Stimulated activated CD8-positive, alpha-beta memory T cell treated with anti-CD3 and anti-CD28 coated beads, Interleukin-15, amount 100 ng/mL, for 24 hours (primary cell): Measurements from ENCODE around the gene CYP19A1.

Experiments
- DNase-seq: peaks from one replicate; pipeline ENCODE4 v3.0.0-alpha.2; 2020; ENCODE audit warnings: low read depth

The CYP19A1 gene

GRCh38 chr15:51356983-51357382 lies 18.6 kb upstream of the CYP19A1 start:
- no peak for DNase-seq

DNA sequence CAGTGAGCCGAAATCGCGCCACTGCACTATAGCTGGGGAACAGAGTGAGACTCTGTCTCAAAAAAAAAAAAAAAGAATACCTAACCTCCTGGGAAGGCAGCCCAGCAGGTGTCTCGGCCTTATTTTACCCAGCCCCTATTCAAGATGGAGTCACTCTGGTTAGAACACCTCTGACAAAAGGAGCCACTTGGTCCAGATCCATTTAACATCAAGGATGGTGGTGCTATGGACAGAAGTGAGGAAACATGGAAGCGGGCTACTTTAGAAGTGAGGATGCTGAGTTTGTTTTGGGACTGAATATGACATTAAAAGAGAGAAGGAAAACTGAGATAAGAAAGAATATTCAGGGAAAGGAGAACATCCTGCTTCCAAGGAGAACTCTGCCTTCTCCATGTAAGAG lies 17.8 kb upstream of the CYP19A1 start:
- DNase-seq = no peak

- no peak for DNase-seq
Measured at GRCh38 chr15:51355096-51355495, 16.7 kb upstream of the CYP19A1 start.

GRCh38 chr15:51353976-51354375 lies 15.6 kb upstream of the CYP19A1 start:
- DNase-seq = no peak

DNA sequence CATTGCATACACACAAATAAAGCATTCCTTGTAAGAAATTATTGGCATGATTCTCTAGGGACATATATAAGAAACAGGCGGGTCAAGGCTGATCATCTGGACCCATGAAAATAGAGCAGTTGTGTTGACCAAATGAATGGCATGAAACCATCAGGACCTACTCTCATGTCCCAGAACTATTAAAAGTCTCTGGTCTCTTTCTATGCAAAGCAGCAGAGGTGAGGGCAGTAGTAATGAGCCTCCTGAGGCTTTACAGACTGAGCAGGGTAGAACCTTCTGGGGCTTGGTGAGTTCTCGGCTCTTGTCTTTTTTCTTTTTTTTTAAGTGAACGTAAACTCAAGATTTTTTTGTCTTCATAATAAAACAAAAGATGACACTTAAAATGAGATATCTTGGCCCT lies 12.3 kb upstream of the CYP19A1 start:
- no peak for DNase-seq

DNA sequence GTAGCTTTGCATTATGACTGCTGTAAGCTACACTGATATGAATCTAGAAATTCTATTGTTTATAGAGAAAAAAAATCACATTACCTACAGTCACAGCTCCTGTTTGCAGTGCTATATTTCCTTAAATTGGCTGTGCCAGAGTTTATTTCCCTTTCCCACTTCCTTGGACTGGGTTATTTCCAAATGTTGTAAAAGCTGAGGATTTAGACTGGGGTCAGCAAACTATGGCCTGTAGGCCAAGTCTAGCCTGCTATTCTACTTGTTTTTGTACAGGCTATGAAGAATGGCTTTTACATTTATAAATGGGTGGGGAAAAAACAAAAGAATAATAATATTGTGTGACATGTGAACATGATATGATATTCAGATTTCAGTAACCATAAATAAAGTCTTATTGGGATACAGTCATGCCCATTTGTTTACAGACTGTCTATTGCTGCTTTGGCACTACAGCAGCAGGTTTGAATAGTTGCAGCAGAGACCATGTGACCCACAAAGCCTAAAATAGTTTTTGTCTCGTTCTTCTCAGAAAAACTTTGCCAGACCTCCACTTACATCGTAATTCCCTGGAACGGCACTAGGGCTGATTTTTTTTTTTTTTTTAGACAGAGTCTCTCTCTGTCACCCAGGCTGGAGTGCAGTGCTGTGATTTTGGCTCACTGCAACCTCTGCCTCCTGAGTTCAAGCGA lies 10.9 kb upstream of the CYP19A1 start:
- DNase-seq = no peak

DNA sequence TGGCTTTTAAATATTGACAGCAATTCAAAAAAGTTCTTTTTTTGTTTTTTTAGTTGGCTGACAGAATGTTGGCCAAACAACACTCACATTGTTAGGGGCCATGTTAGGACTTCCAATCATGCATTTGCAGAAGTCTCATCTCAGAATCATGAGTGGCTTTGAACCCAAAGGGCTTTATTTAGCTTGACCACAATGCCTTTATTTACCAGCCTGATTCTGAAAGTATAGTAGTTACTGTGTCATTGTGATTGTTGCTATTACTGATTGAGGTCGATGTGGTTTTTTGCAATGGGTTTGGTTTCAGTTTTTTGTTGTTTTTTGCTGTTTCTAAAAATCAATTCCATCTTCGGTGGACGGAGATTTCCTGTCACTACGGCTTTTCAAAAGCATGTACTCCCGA lies 10.3 kb upstream of the CYP19A1 start:
- no peak for DNase-seq

GRCh38 chr15:51346136-51346535 lies 7.7 kb upstream of the CYP19A1 start:
- no peak for DNase-seq

DNA sequence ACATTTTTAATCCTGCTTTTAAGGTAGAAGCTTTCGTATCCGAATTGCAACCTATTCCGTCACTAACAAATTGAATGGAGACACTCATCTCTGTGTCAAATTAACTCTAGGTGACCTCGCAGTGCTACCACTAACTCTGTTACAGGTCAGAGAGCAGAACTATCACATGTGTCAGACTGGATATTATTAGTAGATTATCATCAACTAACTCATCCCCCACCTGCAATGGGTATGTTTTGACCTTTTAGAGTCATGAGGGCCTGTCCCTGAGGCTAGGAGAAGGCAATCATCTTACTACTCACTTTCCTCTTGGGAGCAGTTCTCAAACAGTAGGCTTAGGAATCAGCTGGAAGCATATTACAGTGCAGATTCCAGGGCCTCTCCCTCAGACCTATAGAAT lies 5.1 kb upstream of the CYP19A1 start:
- DNase-seq = no peak

GRCh38 chr15:51342227-51342999 lies 4.0 kb upstream of the CYP19A1 start:
- no peak for DNase-seq

GRCh38 chr15:51341366-51342226 lies 3.2 kb upstream of the CYP19A1 start, which contains the start of gene GLDN:
Gene GLDN (plus strand): TSS chr15:51341655. CDS start chr15:51341685, 30 bp downstream.
- no peak for DNase-seq

DNA sequence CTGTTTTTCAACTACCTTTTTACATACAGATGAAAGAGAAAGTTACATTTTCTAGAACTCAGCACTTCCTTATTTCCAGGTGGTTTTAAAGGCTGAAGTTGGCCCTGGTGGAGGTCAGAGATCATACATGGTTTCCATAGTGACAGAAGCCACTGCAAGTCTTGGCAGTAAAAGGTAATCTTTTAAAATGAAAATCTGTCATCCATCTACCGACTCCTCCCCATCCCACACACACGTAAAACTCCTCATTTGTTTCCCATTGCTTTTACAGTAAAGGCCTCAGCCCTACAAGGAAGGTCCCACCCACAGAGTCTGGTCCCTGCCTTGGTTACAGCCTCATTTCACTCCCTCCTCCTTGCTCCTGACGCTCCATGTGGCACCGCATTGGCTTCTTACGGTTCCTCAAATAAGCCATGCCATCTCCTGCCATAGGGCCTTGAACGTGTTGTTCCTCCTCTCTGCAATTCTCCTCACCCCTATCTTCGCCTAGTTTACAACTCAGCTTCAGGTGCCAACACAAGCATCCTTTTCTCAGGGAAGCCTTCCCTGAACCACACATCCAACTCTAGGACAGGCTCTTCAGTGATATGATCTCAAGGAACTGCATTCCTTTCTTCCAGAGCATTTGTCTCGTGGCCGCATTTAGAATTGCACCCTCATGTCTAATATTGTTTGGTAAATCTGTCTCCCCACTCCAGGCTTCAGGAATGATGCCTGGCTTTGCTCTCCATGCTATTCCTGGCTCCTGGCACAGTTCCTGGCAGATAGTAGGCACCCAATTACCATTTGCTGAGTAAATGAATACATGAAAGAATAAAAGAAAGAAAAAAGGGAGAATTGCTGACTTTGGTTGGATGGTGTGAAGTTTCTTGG lies 2.6 kb downstream of the CYP19A1 start:
- no peak for DNase-seq

DNA sequence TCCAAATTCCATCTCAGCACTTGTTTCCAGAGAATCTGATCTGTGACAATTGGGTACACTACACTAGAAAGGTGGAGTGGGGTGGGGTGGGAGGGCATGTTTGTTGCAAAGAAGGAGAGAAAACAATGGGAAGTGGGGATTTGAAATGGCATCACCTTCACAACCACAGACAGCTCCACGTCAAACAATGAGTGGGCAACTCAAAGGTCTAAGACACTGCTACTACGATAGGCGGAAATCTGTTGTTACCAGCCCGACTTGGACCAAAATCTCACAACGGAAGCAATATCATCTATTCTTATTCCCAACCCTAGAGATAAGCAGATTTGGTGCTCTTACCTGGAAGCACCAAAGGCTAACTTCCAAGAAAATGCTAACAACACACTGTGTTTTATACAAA lies 3.3 kb downstream of the CYP19A1 start:
- no peak for DNase-seq

DNA sequence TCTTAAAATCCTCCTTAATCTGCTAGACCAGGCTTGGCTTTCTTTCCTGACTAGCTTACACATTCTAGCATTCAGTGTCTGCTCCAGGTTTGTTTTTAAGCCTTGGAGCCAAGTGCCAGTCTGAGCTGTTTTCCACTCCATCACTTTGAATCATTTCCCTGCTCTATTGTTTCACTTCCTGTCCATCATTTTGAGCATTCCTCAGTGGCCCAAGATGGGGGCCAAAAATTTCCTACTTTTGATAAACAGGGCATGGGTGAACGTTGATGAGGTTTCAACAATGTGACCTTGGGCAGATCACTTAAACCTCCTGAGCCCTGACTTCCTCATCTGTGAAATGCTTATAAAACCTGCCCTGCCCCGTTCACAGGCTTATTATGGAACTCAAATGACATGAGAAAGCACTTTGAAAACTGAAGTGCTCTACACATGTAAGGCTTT lies 4.4 kb downstream of the CYP19A1 start:
- DNase-seq = no peak

DNA sequence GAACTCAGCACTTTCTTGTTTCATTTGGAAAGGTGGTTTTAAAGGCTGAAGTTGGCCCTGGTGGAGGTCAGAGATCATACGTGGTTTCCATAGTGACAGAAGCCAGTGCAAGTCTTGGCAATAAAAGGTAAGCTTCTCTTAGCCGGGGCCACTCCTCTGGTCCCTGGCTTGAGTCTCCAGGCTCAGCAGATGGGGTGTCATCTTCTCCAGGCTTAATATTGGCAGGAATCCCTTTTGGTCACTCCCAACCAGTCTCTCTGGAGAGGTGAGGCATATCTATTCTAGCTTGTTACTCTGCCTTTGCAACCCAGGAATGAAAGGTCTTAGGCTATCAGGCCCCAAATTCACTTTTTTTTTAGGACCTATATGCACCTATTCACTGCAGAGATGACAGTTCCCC lies 4.8 kb downstream of the CYP19A1 start:
- no peak for DNase-seq

DNA sequence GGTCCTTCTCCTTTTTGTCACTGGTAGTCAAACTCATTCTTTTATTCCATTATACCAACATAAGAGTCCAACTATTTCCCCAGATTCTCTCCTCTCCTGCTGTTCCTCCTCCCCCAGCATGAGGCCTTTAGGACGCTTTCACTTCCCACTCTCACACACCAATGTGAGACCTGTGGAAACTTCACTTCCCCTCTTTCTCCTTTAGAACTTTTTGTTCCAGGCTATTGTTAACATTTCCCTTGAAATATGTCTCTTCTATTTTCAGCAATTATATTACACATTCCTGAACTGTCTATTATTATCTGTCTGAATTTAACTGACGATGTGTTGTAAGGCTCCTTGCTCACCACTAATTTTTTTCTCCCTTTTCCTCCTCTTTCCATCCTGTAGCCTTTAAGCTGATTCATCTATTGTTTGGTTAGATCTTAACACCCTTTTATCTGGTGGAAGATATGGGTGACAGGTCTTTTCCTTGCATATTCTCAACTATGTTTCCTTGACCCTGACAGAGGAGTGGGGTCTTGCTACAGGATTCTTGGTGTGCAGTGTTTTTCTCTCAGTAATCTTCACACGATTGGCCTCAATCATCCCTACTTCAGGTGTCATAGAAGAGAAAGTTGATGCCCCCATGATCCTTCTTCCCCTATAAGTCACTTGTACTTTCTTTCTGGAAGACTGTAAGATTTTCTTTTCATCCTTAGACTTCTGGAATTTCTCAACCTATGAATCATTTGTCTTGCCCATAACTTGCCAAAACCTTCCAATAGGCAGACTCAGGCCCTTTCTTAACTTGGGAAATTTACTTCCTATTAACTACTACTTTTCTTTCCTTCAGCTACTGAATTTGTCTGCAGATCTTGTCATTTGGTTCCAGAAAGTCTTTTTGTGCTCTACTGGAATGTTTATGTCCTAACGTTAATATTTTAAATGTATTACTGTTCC lies 5.9 kb downstream of the CYP19A1 start:
- no peak for DNase-seq

DNA sequence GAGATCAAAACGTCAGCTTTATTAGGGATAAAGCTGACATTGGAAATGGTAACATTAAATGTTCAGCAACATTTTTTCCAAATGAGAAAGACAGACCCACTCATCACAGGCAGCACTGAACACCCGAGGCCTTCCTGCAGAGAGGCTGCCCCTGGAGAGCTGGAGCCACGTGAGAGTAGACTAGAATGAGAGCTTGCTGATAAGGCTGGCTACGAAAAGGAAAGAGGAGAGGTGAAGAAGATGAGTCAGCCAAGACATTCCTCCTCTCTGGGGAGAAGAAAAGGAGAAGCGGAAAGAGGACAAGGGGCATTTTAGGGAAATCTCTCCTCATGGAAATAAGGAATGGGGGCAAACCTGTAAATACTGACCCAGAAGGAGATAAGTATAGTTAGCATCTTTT lies 7.3 kb downstream of the CYP19A1 start:
- DNase-seq = no peak

DNA sequence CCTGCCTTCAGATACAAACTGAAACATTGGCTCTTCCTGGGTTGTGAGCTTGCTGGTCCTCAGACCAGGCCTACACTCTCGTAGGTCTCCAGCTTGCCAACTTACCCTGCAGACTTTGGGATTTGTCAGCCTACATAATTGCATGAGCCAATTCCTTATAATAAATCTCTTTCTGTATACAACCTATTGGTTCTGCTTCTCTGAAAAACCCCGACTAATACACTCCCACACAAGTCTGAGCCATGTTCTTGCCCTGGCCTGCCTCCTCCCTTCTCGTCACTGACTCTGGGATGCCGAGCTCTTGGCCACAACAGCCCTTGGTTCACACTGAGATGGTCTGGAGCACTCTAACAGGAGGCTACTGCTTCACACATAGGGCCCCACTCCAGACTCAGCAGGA lies 9.5 kb downstream of the CYP19A1 start:
- no peak for DNase-seq

GRCh38 chr15:51327081-51327480 lies 11.3 kb downstream of the CYP19A1 start:
- DNase-seq = no peak

GRCh38 chr15:51325167-51325566 lies 13.2 kb downstream of the CYP19A1 start:
- DNase-seq = no peak

- DNase-seq = no peak
Measured at GRCh38 chr15:51323749-51324148, 14.6 kb downstream of the CYP19A1 start.
